Mammary epithelial cell (primary cell): Measurements from ENCODE around the gene MAML2.

ENCODE experiments used
- EZH2 ChIP-seq: IDR thresholded peaks from 2 replicates; pipeline ENCODE4 v1.6.1; 2012; ENCODE audit warnings: low read length, inconsistent platforms, borderline replicate concordance
- TF ChIP-seq, protein P1 (sequence below), 2 donors: IDR thresholded peaks in 1 of 2; conservative IDR thresholded peaks in 1 of 2; 2 replicates each; pipeline ENCODE4 v1.5.1; 2011 to 2012; ENCODE audit warnings: inconsistent platforms in 2 of 2, low read length in 2 of 2, mild to moderate bottlenecking in 2 of 2, control low read depth in 1 of 2, low read depth in 1 of 2; ENCODE audit not compliant: insufficient read depth in 1 of 2; ENCODE audit errors: extremely low read depth in 1 of 2

- TF ChIP-seq, protein P1, sequence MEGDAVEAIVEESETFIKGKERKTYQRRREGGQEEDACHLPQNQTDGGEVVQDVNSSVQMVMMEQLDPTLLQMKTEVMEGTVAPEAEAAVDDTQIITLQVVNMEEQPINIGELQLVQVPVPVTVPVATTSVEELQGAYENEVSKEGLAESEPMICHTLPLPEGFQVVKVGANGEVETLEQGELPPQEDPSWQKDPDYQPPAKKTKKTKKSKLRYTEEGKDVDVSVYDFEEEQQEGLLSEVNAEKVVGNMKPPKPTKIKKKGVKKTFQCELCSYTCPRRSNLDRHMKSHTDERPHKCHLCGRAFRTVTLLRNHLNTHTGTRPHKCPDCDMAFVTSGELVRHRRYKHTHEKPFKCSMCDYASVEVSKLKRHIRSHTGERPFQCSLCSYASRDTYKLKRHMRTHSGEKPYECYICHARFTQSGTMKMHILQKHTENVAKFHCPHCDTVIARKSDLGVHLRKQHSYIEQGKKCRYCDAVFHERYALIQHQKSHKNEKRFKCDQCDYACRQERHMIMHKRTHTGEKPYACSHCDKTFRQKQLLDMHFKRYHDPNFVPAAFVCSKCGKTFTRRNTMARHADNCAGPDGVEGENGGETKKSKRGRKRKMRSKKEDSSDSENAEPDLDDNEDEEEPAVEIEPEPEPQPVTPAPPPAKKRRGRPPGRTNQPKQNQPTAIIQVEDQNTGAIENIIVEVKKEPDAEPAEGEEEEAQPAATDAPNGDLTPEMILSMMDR (conservative IDR thresholded peaks at IDR 0.05 in 1 of 2, IDR thresholded peaks at IDR 0.05 in 1 of 2; ENCODE audit: extremely low read depth in 1 of 2, insufficient read depth in 1 of 2, low read depth in 1 of 2, low read length in 2 of 2): no peak
- TF ChIP-seq EZH2: no peak
Observed at GRCh38 chr11:96061730-96062129, 281.3 kb downstream of the MAML2 start.
